HL-60/S4 treated with phorbol 12-myristate 13-acetate at 8.2 ng/mL for 4 days and 3 days (cell line): ENCODE results near the gene MCAT.

Source experiments
- in situ Hi-C: fragments of 300-500 bp; cut with MboI; formaldehyde crosslinking; loops from 2 replicates; pipeline ENCODE4 v1.15.0; 2022; ENCODE audit warnings: low sequenced_read_pairs

The MCAT gene

GRCh38 chr22:43173566-43173965 lies 30.4 kb upstream of the MCAT start:
- in situ Hi-C loops, result no loop called here

- in situ Hi-C loops, result no loop called here
Observed at GRCh38 chr22:43172191-43172590, 29.0 kb upstream of the MCAT start.

GRCh38 chr22:43171607-43172006 lies 28.4 kb upstream of the MCAT start:
- in situ Hi-C loops, result no loop called here

GRCh38 chr22:43171019-43171491 lies 27.9 kb upstream of the MCAT start:
- in situ Hi-C loops, result no loop called here

- in situ Hi-C loops, result no loop called here
Observed at GRCh38 chr22:43170131-43170480, 26.9 kb upstream of the MCAT start.

- in situ Hi-C loops, result no loop called here
Observed at GRCh38 chr22:43169310-43170130, 26.3 kb upstream of the MCAT start.

- in situ Hi-C loops, result no loop called here
Observed at GRCh38 chr22:43168471-43169309, 25.5 kb upstream of the MCAT start.

- in situ Hi-C loops, result no loop called here
Observed at GRCh38 chr22:43167001-43167589, 23.9 kb upstream of the MCAT start.

- in situ Hi-C loops, result no loop called here
Observed at GRCh38 chr22:43166132-43166930, 23.1 kb upstream of the MCAT start.

- in situ Hi-C loops, result no loop called here
Observed at GRCh38 chr22:43164636-43165035, 21.4 kb upstream of the MCAT start.

- in situ Hi-C loops, result no loop called here
Observed at GRCh38 chr22:43163241-43163795, 20.1 kb upstream of the MCAT start.

GRCh38 chr22:43162412-43163150 lies 19.4 kb upstream of the MCAT start:
- in situ Hi-C loops, result no loop called here

- in situ Hi-C loops, result no loop called here
Observed at GRCh38 chr22:43160497-43161126, 17.4 kb upstream of the MCAT start.

- in situ Hi-C loops, result no loop called here
Observed at GRCh38 chr22:43159484-43160178, 16.4 kb upstream of the MCAT start.

- in situ Hi-C loops, result no loop called here
Observed at GRCh38 chr22:43158778-43159483, 15.7 kb upstream of the MCAT start.

GRCh38 chr22:43157874-43158546 lies 14.8 kb upstream of the MCAT start:
- in situ Hi-C loops, result no loop called here

GRCh38 chr22:43156413-43156812 lies 13.2 kb upstream of the MCAT start:
- in situ Hi-C loops, result no loop called here

- in situ Hi-C loops, result no loop called here
Observed at GRCh38 chr22:43155789-43156188, 12.6 kb upstream of the MCAT start.
